ENCODE results near the gene SH3RF3. TPM values are rescaled to one million over a fixed set of nuclear protein-coding genes. Genes with fewer than 3 reads are reported as not detected.

The SH3RF3 gene
- total RNA-seq, 2 experiments from 2014 or later: 0.31 to 0.36 TPM

GRCh38 chr2:109489296-109489695, 360.3 kb downstream of the SH3RF3 start:
- ATAC-seq (ENCODE audit: low read depth) (no peak), DNase-seq (no peak)
- POLR2A ChIA-PET: no interaction called here
- Mint-ChIP-seq H3K9me3 (no peaks in the 10 kb centered on the region), H3K27ac (no peak overlapping the region), H3K4me3 (no peak overlapping the region), H3K27me3 (no peaks in the 10 kb centered on the region), H3K36me3 (no peaks in the 10 kb centered on the region), H3K4me1 (no peaks in the 10 kb centered on the region)

DNA sequence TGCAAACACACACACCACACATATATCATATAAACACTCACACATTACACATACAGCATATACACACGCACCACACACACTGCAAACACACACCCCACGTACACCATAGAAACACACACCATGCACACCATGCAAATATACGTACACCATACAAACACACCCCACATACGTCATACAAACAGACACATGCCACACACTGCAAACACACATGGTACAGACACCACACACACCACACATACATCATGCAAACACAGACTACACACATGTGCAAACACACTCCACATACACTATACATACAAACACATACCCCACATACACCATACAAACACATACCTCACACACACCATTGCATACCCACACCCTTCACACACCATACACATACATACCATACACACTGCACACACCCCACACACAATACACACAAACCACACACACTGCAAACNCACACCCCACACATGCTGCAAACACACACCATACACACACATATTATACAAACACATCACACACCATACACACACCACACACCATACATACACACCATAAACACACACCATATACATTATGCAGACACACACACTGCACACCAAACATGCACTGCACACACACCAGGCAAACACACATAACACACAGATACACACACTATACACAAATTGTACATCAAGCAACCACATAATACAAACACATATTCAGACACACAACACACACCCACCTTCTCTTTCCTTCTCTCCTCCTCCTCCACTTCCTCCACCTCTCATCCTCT, 364.4 kb downstream of the SH3RF3 start:
- Mint-ChIP-seq H3K36me3 (no peaks in the 10 kb centered on the region), H3K4me3 (no peak overlapping the region), H3K9me3 (no peaks in the 10 kb centered on the region), H3K27ac (no peak overlapping the region), H3K4me1 (no peaks in the 10 kb centered on the region), H3K27me3 (no peaks in the 10 kb centered on the region)
- POLR2A ChIA-PET: no interaction called here
- DNase-seq (no peak), ATAC-seq (ENCODE audit: low read depth) (no peak)

DNA sequence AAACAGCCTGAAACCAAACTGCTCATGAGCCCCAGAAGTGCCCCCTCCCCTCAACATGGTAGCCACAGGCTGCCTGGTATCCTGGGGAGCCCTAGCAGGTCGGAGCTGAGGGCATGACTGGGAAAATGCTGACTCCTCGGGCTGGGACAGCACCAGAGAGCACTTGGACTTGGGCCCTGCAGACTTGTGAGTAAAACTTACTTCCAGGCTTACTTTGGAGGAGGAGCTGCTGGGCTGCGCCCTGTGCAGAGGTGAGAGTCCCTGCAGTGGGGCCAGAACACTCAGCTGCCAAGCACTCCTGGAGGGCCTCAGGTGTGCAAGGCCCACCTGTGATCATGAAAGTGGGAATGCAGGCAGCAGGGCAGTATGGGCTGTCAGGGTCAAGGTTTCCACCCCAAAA, 365.3 kb downstream of the SH3RF3 start:
- ATAC-seq (ENCODE audit: low read depth) (no peak), DNase-seq (no peak)
- Mint-ChIP-seq H3K36me3 (no peaks in the 10 kb centered on the region), H3K27ac (no peak overlapping the region), H3K9me3 (no peaks in the 10 kb centered on the region), H3K27me3 (no peaks in the 10 kb centered on the region), H3K4me1 (no peaks in the 10 kb centered on the region), H3K4me3 (no peak overlapping the region)
- POLR2A ChIA-PET: no interaction called here

DNA sequence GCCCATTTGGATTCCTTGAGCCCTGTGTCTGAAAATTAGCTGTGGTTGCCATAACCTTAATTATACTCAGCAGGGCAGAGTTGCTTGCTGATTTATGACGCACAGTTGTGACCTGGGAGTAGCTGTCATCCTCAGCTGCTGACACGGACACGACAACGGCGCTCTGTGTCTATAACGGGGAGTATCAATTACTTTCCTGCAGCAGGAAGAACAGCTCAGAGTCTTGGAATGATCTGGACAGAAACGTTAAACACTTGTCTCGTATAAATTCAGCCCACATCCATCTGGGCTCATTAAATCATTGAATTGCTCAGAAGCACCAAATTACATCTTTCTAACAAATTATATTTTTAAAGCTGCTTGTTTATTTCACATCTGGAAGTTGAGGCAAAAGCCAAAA, 368.5 kb downstream of the SH3RF3 start:
- ATAC-seq (ENCODE audit: low read depth) (no peak), DNase-seq (no peak)
- no peaks in the 10 kb centered on the region for H3K27me3 Mint-ChIP-seq
- peaks cover 2% of the 10 kb centered on the region for H3K4me1 Mint-ChIP-seq
- no peak overlapping the region for H3K4me3 Mint-ChIP-seq
- H3K9me3 Mint-ChIP-seq: no peaks in the 10 kb centered on the region
- H3K36me3 Mint-ChIP-seq: no peaks in the 10 kb centered on the region
- H3K27ac Mint-ChIP-seq: no peak overlapping the region
- POLR2A ChIA-PET: interaction anchor here (0.5 kb wide), 1 partner anchor 637 kb away, joined by 5 read pairs; no protein-coding TSS in a partner anchor

DNA sequence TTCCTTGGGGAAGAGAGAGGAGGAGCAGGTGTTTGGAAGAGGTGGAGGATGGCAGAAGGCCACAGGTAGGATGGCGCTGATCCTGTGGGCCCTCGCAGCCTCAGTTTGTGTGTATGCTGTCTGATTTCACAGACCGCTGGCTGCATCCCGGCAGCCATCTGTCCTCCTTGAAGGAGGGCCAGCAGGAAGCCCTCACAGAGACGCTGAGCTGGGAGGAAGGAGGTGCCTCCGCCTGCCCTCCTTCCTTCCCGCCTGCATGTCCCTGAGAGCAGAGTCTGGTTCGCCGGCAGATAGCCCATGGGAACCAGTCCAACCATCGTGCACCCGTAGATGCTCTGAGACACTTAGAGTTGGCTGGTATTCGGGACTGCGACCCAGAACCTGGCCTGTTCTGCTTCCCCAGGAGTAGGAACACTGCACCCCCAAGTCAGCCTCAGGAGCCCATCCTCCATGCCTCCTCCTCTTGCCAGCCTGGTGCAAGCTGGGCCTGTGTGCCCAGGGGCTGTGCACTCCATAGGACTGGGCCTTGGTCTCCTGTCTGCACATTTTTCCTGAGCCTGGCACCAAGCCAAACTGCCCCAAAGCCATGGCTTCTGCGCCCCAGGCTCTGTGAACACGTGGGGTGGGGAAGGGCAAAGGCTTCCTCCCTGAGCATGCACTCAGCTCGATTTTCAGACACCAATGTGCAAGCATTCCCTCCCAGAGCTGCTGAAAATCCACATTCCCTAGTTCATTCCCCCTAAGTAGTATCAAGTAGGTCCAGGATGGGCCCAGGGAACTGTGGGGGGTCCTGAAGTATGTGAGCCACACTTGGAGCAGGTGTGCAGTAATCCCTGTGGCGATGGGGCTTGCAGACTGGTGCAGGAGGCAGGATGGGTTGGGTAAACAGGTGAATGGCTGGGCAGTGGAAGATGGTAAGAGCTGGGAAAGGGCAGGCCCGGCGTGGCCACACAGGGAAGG, 369.2 kb downstream of the SH3RF3 start:
- Mint-ChIP-seq H3K4me3 (no peak overlapping the region), H3K4me1 (peaks cover 2% of the 10 kb centered on the region), H3K27ac (no peak overlapping the region), H3K36me3 (no peaks in the 10 kb centered on the region), H3K9me3 (no peaks in the 10 kb centered on the region), H3K27me3 (no peaks in the 10 kb centered on the region)
- no peak for DNase-seq
- no peak for ATAC-seq (ENCODE audit: low read depth)
- POLR2A ChIA-PET: no interaction called here

DNA sequence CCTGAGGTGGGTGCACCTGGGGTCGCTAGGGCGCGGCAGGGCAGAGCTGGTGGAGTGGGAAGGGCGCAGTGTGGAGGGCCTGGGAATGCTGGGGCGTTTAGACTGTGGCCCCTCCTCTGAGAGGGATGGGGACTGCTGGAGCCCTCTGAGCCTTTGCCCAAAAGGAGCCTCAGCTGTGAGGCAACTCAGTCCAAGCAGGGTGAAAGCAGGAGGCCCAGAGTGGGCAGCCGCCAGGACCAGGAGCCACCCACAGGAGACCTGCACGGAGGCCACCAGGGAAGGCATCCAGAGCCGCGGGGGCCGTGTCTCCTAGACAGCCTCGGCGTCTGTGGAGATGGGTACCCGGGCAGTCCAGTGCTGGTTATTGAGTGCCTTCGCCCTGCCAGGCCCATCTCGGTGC, 369.9 kb downstream of the SH3RF3 start:
- no peaks in the 10 kb centered on the region for H3K27me3 Mint-ChIP-seq
- no peak overlapping the region for H3K4me3 Mint-ChIP-seq
- H3K9me3 Mint-ChIP-seq: no peaks in the 10 kb centered on the region
- DNase-seq (no peak), ATAC-seq (ENCODE audit: low read depth) (no peak)
- POLR2A ChIA-PET: no interaction called here
- peaks cover 2% of the 10 kb centered on the region for H3K4me1 Mint-ChIP-seq
- H3K27ac Mint-ChIP-seq: no peak overlapping the region
- H3K36me3 Mint-ChIP-seq: no peaks in the 10 kb centered on the region

GRCh38 chr2:109499566-109499965, 370.6 kb downstream of the SH3RF3 start:
- Mint-ChIP-seq H3K27ac (no peak overlapping the region), H3K9me3 (no peaks in the 10 kb centered on the region), H3K4me1 (peaks cover 2% of the 10 kb centered on the region), H3K36me3 (no peaks in the 10 kb centered on the region), H3K27me3 (no peaks in the 10 kb centered on the region), H3K4me3 (no peak overlapping the region)
- POLR2A ChIA-PET: no interaction called here
- ATAC-seq (ENCODE audit: low read depth) (no peak), DNase-seq (no peak)

GRCh38 chr2:109500910-109501309, 371.9 kb downstream of the SH3RF3 start:
- no peaks in the 10 kb centered on the region for H3K27me3 Mint-ChIP-seq
- no peak overlapping the region for H3K4me3 Mint-ChIP-seq
- peaks cover 2% of the 10 kb centered on the region for H3K4me1 Mint-ChIP-seq
- no peaks in the 10 kb centered on the region for H3K36me3 Mint-ChIP-seq
- POLR2A ChIA-PET: no interaction called here
- no peaks in the 10 kb centered on the region for H3K9me3 Mint-ChIP-seq
- H3K27ac Mint-ChIP-seq: no peak overlapping the region
- no peak for DNase-seq
- no peak for ATAC-seq (ENCODE audit: low read depth)

GRCh38 chr2:109501461-109501860, 372.5 kb downstream of the SH3RF3 start:
- no peaks in the 10 kb centered on the region for H3K27me3 Mint-ChIP-seq
- no peak for DNase-seq
- ATAC-seq (ENCODE audit: low read depth): no peak
- no peaks in the 10 kb centered on the region for H3K9me3 Mint-ChIP-seq
- H3K4me3 Mint-ChIP-seq: no peak overlapping the region
- H3K27ac Mint-ChIP-seq: no peak overlapping the region
- H3K36me3 Mint-ChIP-seq: no peaks in the 10 kb centered on the region
- H3K4me1 Mint-ChIP-seq: peaks cover 2% of the 10 kb centered on the region
- POLR2A ChIA-PET: no interaction called here

- Mint-ChIP-seq H3K27me3 (no peaks in the 10 kb centered on the region), H3K36me3 (no peaks in the 10 kb centered on the region), H3K9me3 (no peaks in the 10 kb centered on the region), H3K27ac (no peak overlapping the region), H3K4me3 (no peak overlapping the region), H3K4me1 (peaks cover 2% of the 10 kb centered on the region)
- POLR2A ChIA-PET: no interaction called here
- DNase-seq (no peak), ATAC-seq (ENCODE audit: low read depth) (no peak)
Observed at GRCh38 chr2:109503191-109503590, 374.2 kb downstream of the SH3RF3 start.

DNA sequence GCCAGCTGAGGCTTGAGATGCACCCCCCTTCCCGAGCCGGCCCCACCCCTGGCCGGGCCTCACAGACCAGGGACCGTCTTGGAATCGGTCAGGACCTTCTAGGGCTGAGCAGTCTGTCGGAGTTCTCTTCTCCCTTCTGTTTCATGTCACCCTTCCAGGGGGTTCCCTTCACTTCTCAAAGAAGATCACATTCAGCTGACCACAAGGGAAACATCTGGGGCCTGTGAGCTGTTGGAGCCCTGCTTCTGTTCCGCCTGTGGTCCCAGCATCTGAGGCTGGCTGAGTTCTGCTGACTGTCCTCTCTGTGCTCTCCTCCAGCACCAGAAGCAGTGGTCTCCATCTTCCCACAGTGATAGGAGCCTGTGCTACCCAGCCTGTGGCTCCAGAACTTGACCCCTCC, 378.2 kb downstream of the SH3RF3 start:
- Mint-ChIP-seq H3K9me3 (no peaks in the 10 kb centered on the region), H3K36me3 (no peaks in the 10 kb centered on the region), H3K27me3 (no peaks in the 10 kb centered on the region), H3K27ac (no peak overlapping the region), H3K4me3 (no peak overlapping the region), H3K4me1 (no peaks in the 10 kb centered on the region)
- POLR2A ChIA-PET: no interaction called here
- DNase-seq (no peak), ATAC-seq (ENCODE audit: low read depth) (no peak)

GRCh38 chr2:109507828-109508227, 378.8 kb downstream of the SH3RF3 start:
- no peak for DNase-seq
- Mint-ChIP-seq H3K9me3 (no peaks in the 10 kb centered on the region), H3K27me3 (no peaks in the 10 kb centered on the region), H3K4me1 (no peaks in the 10 kb centered on the region), H3K27ac (no peak overlapping the region), H3K4me3 (no peak overlapping the region), H3K36me3 (no peaks in the 10 kb centered on the region)
- no peak for ATAC-seq (ENCODE audit: low read depth)
- POLR2A ChIA-PET: no interaction called here

GRCh38 chr2:109508556-109508955, 379.6 kb downstream of the SH3RF3 start:
- H3K4me3 Mint-ChIP-seq: no peak overlapping the region
- H3K36me3 Mint-ChIP-seq: no peaks in the 10 kb centered on the region
- no peaks in the 10 kb centered on the region for H3K9me3 Mint-ChIP-seq
- H3K27ac Mint-ChIP-seq: no peak overlapping the region
- ATAC-seq (ENCODE audit: low read depth) (no peak), DNase-seq (no peak)
- no peaks in the 10 kb centered on the region for H3K27me3 Mint-ChIP-seq
- POLR2A ChIA-PET: no interaction called here
- peaks cover 5% of the 10 kb centered on the region for H3K4me1 Mint-ChIP-seq
